NCI-H2227 (cell line): ENCODE results near the gene OSBPL7.

ENCODE experiments used
- DNase-seq: peaks from one replicate; lab custom pipeline; 2025; ENCODE audit not compliant: unreplicated experiment; lab: John Stamatoyannopoulos, UW

OSBPL7 gene

DNA sequence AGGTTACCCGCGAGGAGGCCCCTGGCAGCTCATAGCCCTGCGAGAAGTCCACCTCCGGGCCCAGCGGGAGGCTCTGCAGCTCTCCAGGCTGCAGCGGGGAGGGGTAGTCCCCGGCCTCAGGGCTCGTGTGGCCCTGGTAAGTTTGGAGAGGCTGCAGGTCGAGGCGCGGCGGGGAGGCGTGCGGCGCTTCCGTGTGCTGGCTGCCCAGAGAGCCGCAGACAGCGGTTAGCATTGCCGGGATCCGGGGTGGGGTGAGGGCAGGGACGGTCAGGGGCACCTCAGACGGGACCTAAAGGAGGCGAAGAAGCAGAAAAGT, 26.6 kb upstream of the OSBPL7 start:
- no peak for DNase-seq

GRCh38 chr17:47847341-47848197, 26.0 kb upstream of the OSBPL7 start:
- no peak for DNase-seq

GRCh38 chr17:47846716-47847340, 25.2 kb upstream of the OSBPL7 start:
- DNase-seq: no peak

- DNase-seq: no peak
Observed at GRCh38 chr17:47845716-47846075, 24.1 kb upstream of the OSBPL7 start.

DNA sequence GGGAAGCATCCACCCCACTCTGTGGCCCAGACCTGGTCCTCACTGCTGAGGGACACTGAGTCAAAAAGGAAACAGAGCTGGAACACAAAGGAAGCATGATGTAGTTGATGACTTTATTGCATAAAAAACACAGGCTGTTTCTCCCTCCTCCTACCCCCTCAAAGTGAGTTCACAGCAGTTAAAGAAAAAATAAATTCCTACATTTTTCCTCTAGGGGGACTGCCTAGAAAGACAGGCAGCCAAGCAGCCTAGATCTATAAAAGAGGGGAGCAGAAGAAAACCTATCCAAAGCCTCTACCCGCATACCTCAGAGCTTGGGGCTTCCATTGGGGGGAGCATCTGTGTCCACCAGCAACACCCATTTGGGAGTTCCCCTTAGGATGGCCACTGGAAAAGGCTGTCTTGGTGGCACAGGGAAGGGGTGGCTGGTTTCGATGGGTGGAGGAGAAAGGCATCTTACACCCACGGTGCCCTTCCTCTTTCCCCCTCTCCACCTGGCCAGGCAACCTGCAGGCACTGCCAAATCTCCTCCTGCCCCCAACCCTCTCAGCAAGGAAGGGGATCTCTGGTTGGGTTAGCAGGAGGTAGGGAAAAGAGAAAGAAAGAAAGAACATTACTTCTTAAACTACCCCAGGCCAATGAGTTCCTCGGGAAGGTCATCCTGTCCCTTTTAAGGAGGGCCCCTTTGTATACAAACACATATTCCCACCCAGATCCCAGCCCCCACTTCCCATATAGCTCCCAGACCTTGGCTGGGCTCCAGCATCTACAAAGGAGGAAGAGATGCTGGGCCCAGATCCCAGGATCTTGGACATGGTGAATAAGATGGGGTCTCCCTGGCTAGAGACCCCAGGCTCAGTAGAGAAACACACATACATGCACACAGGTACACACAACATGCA, 23.5 kb upstream of the OSBPL7 start:
- peak; percentile 37 for DNase-seq

- DNase-seq: no peak
Observed at GRCh38 chr17:47844227-47844626, 22.6 kb upstream of the OSBPL7 start.

GRCh38 chr17:47843391-47843730, 21.8 kb upstream of the OSBPL7 start:
- no peak for DNase-seq

DNA sequence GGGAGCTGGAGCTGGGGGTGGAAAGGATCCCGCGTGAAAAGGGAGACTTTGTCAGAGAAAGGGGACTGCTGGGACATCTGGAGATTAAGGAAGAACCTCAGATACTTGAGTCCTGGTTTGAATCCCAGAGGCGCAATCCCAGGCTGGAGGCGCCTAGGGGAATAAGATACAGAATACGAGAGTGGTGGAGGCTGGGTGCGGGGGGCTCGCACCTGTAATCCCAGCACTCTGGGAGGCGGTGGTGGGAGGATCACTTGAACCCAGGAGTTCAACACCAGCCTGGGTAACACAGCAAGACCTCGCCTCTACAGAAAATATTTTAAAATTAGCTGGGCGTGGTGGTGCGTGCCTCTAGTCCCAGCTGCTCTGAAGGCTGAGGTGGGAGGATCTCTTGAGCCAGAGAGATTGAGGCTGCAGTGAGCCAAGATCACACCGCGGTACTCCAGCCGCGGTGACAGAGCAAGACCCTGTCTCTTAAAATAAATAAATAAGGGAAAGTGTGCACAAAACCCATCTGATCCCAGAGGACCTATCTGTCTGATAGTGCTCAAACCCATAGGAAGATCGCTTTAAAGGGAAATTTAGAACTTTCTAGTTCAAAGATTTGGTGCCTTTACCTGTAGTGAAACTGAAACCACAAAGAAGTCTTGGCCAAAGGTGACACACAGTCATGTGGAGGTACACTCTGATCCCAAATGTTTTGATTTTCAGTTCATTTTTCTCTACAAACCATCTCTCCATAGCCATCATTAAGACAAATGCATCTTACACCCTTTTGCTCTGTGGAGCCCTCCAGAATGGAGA, 20.1 kb upstream of the OSBPL7 start:
- DNase-seq: no peak

GRCh38 chr17:47840742-47841487, 19.3 kb upstream of the OSBPL7 start, which contains the start of gene SCRN2:
Gene SCRN2, minus strand, starts transcription at chr17:47841273. Its CDS starts 430 bp downstream, at chr17:47840843.
- peak; percentile 84 for DNase-seq

DNA sequence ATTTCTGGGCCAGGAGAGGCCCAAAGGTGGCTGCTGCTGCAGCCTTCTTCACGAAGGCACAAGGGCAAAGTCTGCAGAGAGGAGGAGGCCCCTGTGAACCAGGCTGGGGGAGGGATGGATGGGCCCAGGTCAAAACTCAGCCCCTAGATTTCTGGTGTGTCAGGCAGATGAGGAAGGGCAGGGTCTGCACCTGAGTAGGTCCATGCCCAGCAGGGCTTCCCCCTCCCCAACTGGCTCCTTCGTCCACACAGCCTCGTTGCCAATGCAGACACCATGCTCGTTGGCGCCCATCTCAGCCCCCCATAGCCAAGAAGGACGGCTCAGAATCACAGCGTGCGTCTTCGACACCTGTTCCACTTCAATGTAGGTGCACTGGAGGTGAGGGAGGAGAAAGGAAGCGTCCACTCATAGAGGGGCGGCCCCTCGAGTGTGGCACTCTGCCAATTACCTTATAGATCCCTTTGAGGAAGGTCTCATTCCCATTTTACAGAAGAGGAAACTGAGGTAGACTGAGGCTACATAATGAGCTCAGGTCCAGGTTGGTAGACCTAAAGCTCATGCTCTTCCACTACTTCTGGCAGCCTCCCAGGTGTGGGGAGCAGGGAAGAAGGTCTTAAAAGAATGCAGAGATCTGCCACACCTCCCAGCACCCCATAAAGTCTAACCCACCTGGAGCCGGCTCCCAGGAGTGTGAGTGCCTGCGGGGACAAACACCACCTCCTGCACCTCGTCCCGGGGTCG, 18.6 kb upstream of the OSBPL7 start:
- DNase-seq: no peak

DNA sequence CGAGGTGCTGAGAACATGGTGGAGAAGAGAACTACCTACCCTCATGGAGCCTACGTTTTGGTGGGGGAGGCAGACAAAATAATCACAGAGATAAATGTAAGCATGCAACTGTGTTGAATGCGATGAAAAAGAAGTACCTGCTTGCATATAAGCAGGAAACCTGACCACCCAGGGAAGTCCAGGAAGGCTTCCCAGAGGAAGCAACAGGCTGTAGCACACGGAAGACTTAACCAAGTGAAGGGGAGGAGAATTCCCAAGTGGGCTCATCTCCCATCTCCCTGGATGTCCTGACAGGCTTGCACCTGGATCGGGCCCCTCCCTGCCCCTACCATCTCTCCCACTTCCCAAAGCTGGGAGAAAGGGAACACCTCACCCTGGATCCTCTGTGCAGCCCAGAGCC, 17.5 kb upstream of the OSBPL7 start:
- DNase-seq: no peak

GRCh38 chr17:47838636-47839035, 17.0 kb upstream of the OSBPL7 start:
- DNase-seq: no peak

DNA sequence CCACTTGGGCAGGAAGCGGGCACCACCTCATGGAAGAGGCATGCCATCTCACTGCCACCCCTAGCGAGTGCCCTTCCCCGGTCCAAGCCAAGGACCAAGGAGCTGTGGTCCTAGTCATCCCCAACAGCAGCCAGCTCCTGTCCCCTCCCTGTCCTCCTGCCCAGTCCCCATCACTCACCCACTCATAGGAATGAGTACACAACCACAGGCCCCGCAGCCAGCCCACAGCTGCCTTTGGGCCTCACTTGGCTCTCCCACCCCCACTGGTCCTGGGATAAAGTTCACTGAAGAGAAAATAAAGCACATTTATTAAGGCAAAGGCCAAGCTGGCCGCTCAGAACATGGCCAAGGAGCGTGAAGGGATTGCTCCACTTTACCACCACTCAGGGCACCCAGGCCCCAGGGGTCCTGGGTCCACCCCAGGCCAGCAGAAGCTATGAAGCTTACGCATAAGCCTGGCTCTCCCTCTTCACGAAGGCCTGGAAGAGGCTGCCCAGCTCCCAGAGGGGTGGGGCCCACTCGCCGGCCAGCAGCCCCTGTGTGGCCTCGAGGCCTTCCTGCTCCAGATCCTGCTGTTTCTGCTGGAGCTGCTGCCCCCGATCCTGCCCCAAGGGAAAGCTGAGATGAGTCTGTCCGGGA, 15.9 kb upstream of the OSBPL7 start:
- DNase-seq: no peak

GRCh38 chr17:47836601-47837000, 15.0 kb upstream of the OSBPL7 start:
- DNase-seq: no peak

DNA sequence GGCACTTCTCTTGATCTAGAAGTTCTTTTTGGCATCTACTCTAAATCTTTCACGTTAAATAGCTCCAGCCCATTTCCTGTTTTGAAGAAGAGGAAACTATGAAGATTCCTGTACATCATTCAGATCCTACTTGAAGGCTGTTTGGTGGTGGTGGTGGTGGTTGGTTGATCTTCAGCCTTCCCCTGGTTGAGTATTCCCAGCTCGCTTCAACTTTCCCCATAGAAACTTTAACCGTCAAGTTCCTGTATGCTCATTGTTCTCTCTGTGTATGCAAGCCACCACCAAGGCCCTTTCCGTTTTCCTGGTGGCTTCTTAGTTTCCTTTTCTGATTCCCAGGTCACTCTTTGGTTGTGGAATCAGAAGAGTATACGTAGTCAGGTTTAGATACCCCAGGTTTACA, 13.2 kb upstream of the OSBPL7 start:
- no peak for DNase-seq

- DNase-seq: no peak
Observed at GRCh38 chr17:47831934-47832327, 10.3 kb upstream of the OSBPL7 start.

DNA sequence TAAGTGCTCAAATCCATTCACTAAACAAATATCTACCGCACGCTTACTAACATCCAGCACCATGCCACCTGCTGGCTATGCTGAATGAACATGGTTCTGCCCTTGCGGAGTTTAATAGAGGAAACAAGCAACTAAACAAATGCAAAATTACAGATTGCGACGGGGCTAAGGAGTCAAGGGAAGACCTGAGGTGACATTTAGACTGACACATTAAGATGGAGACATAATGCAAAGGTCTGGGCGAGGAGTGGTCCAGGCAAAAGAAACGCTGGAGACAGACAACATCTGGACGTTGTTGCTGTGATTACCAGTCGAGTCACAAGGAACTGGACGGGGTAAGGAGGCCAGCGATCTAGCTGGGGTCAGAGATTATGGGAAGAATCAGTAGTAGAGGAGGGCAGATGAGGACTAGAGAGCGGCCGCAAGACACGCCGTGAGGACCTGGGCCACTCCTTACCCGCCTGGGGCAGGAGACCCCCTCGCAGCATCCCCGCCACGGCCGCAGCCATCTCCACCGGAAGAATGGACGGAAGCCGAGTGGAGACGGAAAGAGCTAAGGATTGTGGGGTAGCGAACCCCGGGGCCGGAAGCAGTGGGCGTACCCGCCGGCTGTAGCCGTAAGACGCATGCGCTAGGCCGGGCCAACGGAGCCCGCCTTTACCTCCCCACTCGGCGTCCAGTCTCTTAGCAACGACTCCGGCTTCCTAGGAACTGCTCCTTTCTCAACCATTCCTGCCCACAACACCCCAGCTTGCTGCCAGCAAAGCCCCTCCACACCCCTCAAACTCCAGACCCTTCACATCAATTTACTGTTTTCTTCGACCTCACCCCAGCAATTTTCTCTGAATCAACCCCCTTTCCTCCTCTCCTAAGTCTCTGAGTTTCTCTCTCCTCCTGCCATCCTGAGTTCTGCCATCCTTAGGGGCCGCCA, 9.7 kb upstream of the OSBPL7 start, which contains the start of the genes LRRC46 and MRPL10:
Gene LRRC46 (plus strand): TSS at position 668 of the 931 bp plus-strand sequence. CDS start 320 bp downstream, outside the sequence.
Gene MRPL10 (minus strand): TSS at position 539 of the 931 bp plus-strand sequence. CDS start 30 bp downstream, at position 509.
- peak; percentile 96 for DNase-seq
